HepG2 (cell line): Measurements from ENCODE around the gene SMKR1. TPM values are rescaled to one million over a fixed set of nuclear protein-coding genes. Genes with fewer than 3 reads are reported as not detected.

Experiments used
- ATAC-seq: fragments of 200-7000 bp; cut with Tn5 transposase; 3 replicates; pipeline ENCODE4 v1.9.1; 2020; ENCODE audit warnings: mild to moderate bottlenecking, moderate library complexity
- BruUV-seq: library from RNA; stranded (reverse); fragments of 400-500 nt; replicated peaks from 2 replicates; lab custom pipeline; 2021; lab: Mats Ljungman, UMichigan
- CTCF ChIA-PET: fragments of 300-600 bp; formaldehyde crosslinking; extraction: SDS; loops from one replicate; lab custom pipeline; 2021; ENCODE audit warnings: low total read pairs, inconsistent platforms, low intra/inter-chr PET ratio; lab: Yijun Ruan, JAX
- POLR2A ChIA-PET: fragments of 350-600 bp; sonication (Branson Sonifier 250); formaldehyde crosslinking; loops from one replicate; lab custom pipeline; 2020; ENCODE audit warnings: antibody characterized with exemption, inconsistent platforms; lab: Yijun Ruan, JAX
- DNase-seq: peaks from one replicate; pipeline ENCODE4 v3.0.0-alpha.2; 2015; ENCODE audit warnings: low spot score
- FAIRE-seq: peaks from 3 replicates; lab custom pipeline; 2011; peaks lifted over from hg19 to GRCh38; lab: Jason Lieb, UNC
- H2AFZ ChIP-seq: one replicate; pipeline ENCODE4 v1.6.1; 2011; ENCODE audit warnings: low read length, inconsistent platforms
- H3K27ac ChIP-seq: fragments of 300-600 bp; 3 replicates; pipeline ENCODE4 v1.8.0; 2011; ENCODE audit warnings: mixed run types, mild to moderate bottlenecking, mixed read lengths, low read length, inconsistent platforms; ENCODE audit not compliant: insufficient read depth; ENCODE audit errors: extremely low read length
- H3K27me3 ChIP-seq, 2 experiments: fragments of 200-600 bp in 1 of 2; 2 replicates in 1 of 2; 3 replicates in 1 of 2; pipeline versions ENCODE4 v1.6.0 to v1.8.0; 2011; ENCODE audit warnings: low read length in 2 of 2, mild to moderate bottlenecking in 2 of 2, moderate library complexity in 2 of 2, inconsistent platforms in 1 of 2; ENCODE audit not compliant: insufficient read depth in 2 of 2, control insufficient read depth in 1 of 2
- H3K36me3 ChIP-seq, 2 experiments: fragments of 200-600 bp in 1 of 2; replicated peaks in 1 of 2; 2 replicates in 1 of 2; 3 replicates in 1 of 2; pipeline versions ENCODE4 v1.5.1 to v1.8.0; 2011; ENCODE audit warnings: low read length in 2 of 2, inconsistent platforms in 1 of 2; ENCODE audit not compliant: insufficient read depth in 2 of 2, control insufficient read depth in 1 of 2
- H3K4me1 ChIP-seq: 2 replicates; pipeline ENCODE4 v1.5.1; 2012; ENCODE audit warnings: low read length, inconsistent platforms; ENCODE audit not compliant: insufficient read depth
- H3K4me2 ChIP-seq: 2 replicates; pipeline ENCODE4 v1.6.0; 2011; ENCODE audit warnings: low read depth, low read length, inconsistent platforms
- H3K4me3 ChIP-seq, 3 experiments: fragments of 200-600 bp in 1 of 3; sonication (generic), shearing (Covaris generic) in 1 of 3; replicated peaks in 1 of 3; 2 replicates each; pipeline ENCODE4 v1.5.1; 2011 to 2016; ENCODE audit warnings: low read length in 3 of 3, inconsistent platforms in 2 of 3, low read depth in 2 of 3, mild to moderate bottlenecking in 2 of 3, control low read depth in 1 of 3, mixed read lengths in 1 of 3; ENCODE audit not compliant: insufficient read depth in 1 of 3
- H3K79me2 ChIP-seq: one replicate; pipeline ENCODE4 v1.6.1; 2011; ENCODE audit warnings: low read length, inconsistent platforms; ENCODE audit not compliant: insufficient read depth
- H3K9ac ChIP-seq: 2 replicates; pipeline ENCODE4 v1.6.0; 2011; ENCODE audit warnings: mild to moderate bottlenecking, low read depth, low read length, inconsistent platforms; ENCODE audit not compliant: insufficient read depth
- H3K9me3 ChIP-seq: 2 replicates; pipeline ENCODE4 v1.5.1; 2012; ENCODE audit warnings: mild to moderate bottlenecking, low read length
- H4K20me1 ChIP-seq: 2 replicates; pipeline ENCODE4 v1.6.0; 2011; ENCODE audit warnings: inconsistent platforms, mild to moderate bottlenecking, low read length, moderate library complexity; ENCODE audit not compliant: insufficient read depth
- AGO2 ChIP-seq: fragments of 200-400 bp; formaldehyde crosslinking; optimal IDR thresholded peaks from 2 replicates; pipeline ENCODE3; 2017; ENCODE audit warnings: mild to moderate bottlenecking, low read depth, low read length, moderate library complexity
- MBNL3 ChIP-seq: fragments of 250-450 bp; sonication (Bioruptor Pico); conservative IDR thresholded peaks from 2 replicates; pipeline ENCODE4 v1.8.0; 2022; ENCODE audit warnings: mild to moderate bottlenecking, inconsistent platforms
- MYC ChIP-seq: sonication (generic); formaldehyde crosslinking; IDR thresholded peaks from 2 replicates; pipeline ENCODE4 v1.9.0; 2021; ENCODE audit warnings: missing genetic modification reagents, borderline replicate concordance
- PHF21A ChIP-seq: sonication (generic); formaldehyde crosslinking; IDR thresholded peaks from 2 replicates; pipeline ENCODE4 v1.5.0; 2020; ENCODE audit warnings: mild to moderate bottlenecking, missing genetic modification reagents
- RARA ChIP-seq: IDR thresholded peaks from 2 replicates; pipeline ENCODE4 v1.6.1; 2016; ENCODE audit warnings: missing genetic modification reagents, missing compliant biosample characterization
- SKI ChIP-seq: fragments of 450-650 bp; IDR thresholded peaks from one replicate; pipeline ENCODE4 v1.6.1; 2018; ENCODE audit warnings: mild to moderate bottlenecking; ENCODE audit not compliant: partially characterized antibody
- SMAD9 ChIP-seq: sonication (generic); formaldehyde crosslinking; IDR thresholded peaks from 2 replicates; pipeline ENCODE4 v1.5.1; 2020; ENCODE audit warnings: mild to moderate bottlenecking, missing genetic modification reagents
- TBX2 ChIP-seq: sonication (generic); formaldehyde crosslinking; IDR thresholded peaks from 2 replicates; pipeline ENCODE4 v1.5.0; 2020; ENCODE audit warnings: missing genetic modification reagents, mild to moderate bottlenecking, borderline replicate concordance
- WIZ ChIP-seq: sonication (generic); formaldehyde crosslinking; IDR thresholded peaks from 2 replicates; pipeline ENCODE4 v1.5.1; 2020; ENCODE audit warnings: mild to moderate bottlenecking, missing genetic modification reagents
- XRCC5 ChIP-seq: fragments of 200-400 bp; formaldehyde crosslinking; optimal IDR thresholded peaks from 2 replicates; pipeline ENCODE3; 2017; ENCODE audit warnings: mild to moderate bottlenecking, low read length
- ZBTB1 ChIP-seq: sonication (generic); formaldehyde crosslinking; IDR thresholded peaks from 2 replicates; pipeline ENCODE4 v1.4.0; 2020; ENCODE audit warnings: missing genetic modification reagents, borderline replicate concordance
- ZFYVE20 ChIP-seq: sonication (generic); formaldehyde crosslinking; IDR thresholded peaks from 2 replicates; pipeline ENCODE4 v1.8.0; 2023; ENCODE audit warnings: low read depth, mild to moderate bottlenecking, moderate library complexity, missing genetic modification reagents, borderline replicate concordance
- ZNF101 ChIP-seq: sonication (generic); formaldehyde crosslinking; IDR thresholded peaks from 2 replicates; pipeline ENCODE4 v1.4.0; 2020; ENCODE audit warnings: mild to moderate bottlenecking, low read depth, missing genetic modification reagents, borderline replicate concordance
- ZNF598 ChIP-seq: sonication (generic); formaldehyde crosslinking; IDR thresholded peaks from 2 replicates; pipeline ENCODE4 v1.5.1; 2020; ENCODE audit warnings: mild to moderate bottlenecking, missing genetic modification reagents, borderline replicate concordance
- ZNF674 ChIP-seq: sonication (generic); formaldehyde crosslinking; IDR thresholded peaks from 2 replicates; pipeline ENCODE4 v1.5.0; 2020; ENCODE audit warnings: low read depth, mild to moderate bottlenecking, missing genetic modification reagents
- ZNF780A ChIP-seq: sonication (generic); formaldehyde crosslinking; IDR thresholded peaks from 2 replicates; pipeline ENCODE4 v1.8.0; 2022; ENCODE audit warnings: mild to moderate bottlenecking, missing genetic modification reagents, moderate library complexity
- WGBS: methylation state at CpG from one replicate; pipeline ENCODE4 v1.1.6; 2017; ENCODE audit warnings: low lambda C conversion rate; 5-methylcytosine and 5-hydroxymethylcytosine counted together
- in situ Hi-C: cut with HindIII; loops from 2 replicates; pipeline ENCODE4 v1.10.0; 2017; ENCODE audit warnings: low pct_unique_long_range_greater_than_20kb; ENCODE audit not compliant: extremely low pct_ligation_motif_present
- intact Hi-C: fragments of 100-400 bp; cut with micrococcal nuclease; formaldehyde crosslinking; loops from one replicate; pipeline ENCODE4 v1.10.0; 2022; ENCODE audit not compliant: unreplicated experiment
- polyA plus RNA-seq, 8 experiments: library from polyadenylated mRNA; depleted of rRNA in 3 of 8; stranded (reverse) in 7 of 8; unstranded in 1 of 8; fragments of >200 nt; fragmentation: Illumina TruSeq in 4 of 8; extraction: Trizol in 4 of 8; gene quantifications; 2 replicates each; pipeline versions ENCODE4 v1.2.1 to v1.2.3, GENCODE V29; 2011 to 2016; ENCODE audit warnings: low read depth in 4 of 8, missing spikeins in 1 of 8, mixed read lengths in 1 of 8; ENCODE audit not compliant: insufficient read depth in 1 of 8
- total RNA-seq, 5 experiments: library from RNA; depleted of rRNA; stranded (reverse); fragments of >200 nt; fragmentation: Illumina TruSeq; extraction: Trizol; gene quantifications; 2 replicates each; pipeline ENCODE4 v1.2.3, GENCODE V29; 2016; ENCODE audit warnings: low read depth in 1 of 5
- TF ChIP-seq, protein P1 (sequence below): IDR thresholded peaks from 2 replicates; pipeline ENCODE4 v1.6.1; 2016; ENCODE audit warnings: mild to moderate bottlenecking
- TF ChIP-seq, protein P2 (sequence below): sonication (generic); formaldehyde crosslinking; IDR thresholded peaks from 2 replicates; pipeline ENCODE4 v1.8.0; 2022; ENCODE audit warnings: mild to moderate bottlenecking, missing genetic modification reagents, moderate library complexity
- TF ChIP-seq, protein P3 (sequence below): conservative IDR thresholded peaks from 2 replicates; pipeline ENCODE4 v1.6.1; 2018; ENCODE audit warnings: missing genetic modification reagents

The SMKR1 gene
- total and polyA plus RNA-seq, 2 of the 13 experiments (the other 11 are each of a cell fraction or from before 2014, with no cell fraction given): 0.07 TPM; not detected in 1

DNA sequence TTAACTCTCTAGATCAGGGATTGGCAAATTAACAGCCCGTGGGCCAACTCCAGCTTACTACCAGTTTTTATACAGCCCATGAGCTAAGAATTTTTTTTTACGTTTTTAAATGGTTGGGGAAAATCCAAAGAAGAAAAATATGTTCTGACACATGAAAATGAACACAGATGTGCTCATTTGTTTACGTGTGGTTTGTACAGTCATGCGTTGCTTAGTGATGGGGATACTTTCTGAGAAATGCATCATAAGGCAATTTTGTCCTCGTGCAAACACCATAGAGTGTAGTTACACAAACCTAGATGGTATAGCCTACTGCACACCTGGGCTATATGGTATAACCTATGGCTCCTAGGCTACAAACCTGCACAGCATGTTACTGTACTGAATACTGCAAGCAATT lies 8.3 kb upstream of the SMKR1 start:
- intact Hi-C loops (no loop called here), in situ Hi-C loops (no loop called here)
- Histone ChIP-seq H3K9me3 (no peaks in the 10 kb centered on the region), H3K4me3 (no peak overlapping the region), H3K27me3 (no peaks in the 10 kb centered on the region), H3K27ac (no peak overlapping the region), H3K36me3 (no peaks in the 10 kb centered on the region), H2AFZ (no peak overlapping the region), H4K20me1 (no peaks in the 10 kb centered on the region), H3K4me1 (peaks cover 25% of the 10 kb centered on the region), H3K9ac (no peak overlapping the region), H3K4me2 (no peak overlapping the region), H3K79me2 (no peaks in the 10 kb centered on the region)
- POLR2A ChIA-PET: no interaction called here
- no peak for FAIRE-seq
- 41% methylated on average over 5 of the region's 5 CpGs for WGBS
- CTCF ChIA-PET: no interaction called here
- BruUV-seq: no TSS peak
- DNase-seq: no peak
- ATAC-seq: no peak
- no peak for TF ChIP-seq SMAD9 (CRISPR knock-in tag)
- no peak for TF ChIP-seq RARA (CRISPR knock-in tag)
- TF ChIP-seq, protein P1, sequence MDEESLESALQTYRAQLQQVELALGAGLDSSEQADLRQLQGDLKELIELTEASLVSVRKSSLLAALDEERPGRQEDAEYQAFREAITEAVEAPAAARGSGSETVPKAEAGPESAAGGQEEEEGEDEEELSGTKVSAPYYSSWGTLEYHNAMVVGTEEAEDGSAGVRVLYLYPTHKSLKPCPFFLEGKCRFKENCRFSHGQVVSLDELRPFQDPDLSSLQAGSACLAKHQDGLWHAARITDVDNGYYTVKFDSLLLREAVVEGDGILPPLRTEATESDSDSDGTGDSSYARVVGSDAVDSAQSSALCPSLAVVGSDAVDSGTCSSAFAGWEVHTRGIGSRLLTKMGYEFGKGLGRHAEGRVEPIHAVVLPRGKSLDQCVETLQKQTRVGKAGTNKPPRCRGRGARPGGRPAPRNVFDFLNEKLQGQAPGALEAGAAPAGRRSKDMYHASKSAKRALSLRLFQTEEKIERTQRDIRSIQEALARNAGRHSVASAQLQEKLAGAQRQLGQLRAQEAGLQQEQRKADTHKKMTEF (CRISPR knock-in tag): no peak
- TF ChIP-seq WIZ (CRISPR knock-in tag): no peak
- TF ChIP-seq, protein P2, sequence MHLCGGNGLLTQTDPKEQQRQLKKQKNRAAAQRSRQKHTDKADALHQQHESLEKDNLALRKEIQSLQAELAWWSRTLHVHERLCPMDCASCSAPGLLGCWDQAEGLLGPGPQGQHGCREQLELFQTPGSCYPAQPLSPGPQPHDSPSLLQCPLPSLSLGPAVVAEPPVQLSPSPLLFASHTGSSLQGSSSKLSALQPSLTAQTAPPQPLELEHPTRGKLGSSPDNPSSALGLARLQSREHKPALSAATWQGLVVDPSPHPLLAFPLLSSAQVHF (CRISPR knock-in tag): no peak
- TF ChIP-seq, protein P3, sequence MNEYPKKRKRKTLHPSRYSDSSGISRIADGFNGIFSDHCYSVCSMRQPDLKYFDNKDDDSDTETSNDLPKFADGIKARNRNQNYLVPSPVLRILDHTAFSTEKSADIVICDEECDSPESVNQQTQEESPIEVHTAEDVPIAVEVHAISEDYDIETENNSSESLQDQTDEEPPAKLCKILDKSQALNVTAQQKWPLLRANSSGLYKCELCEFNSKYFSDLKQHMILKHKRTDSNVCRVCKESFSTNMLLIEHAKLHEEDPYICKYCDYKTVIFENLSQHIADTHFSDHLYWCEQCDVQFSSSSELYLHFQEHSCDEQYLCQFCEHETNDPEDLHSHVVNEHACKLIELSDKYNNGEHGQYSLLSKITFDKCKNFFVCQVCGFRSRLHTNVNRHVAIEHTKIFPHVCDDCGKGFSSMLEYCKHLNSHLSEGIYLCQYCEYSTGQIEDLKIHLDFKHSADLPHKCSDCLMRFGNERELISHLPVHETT (CRISPR knock-in tag): no peak
- TF ChIP-seq MBNL3 (CRISPR knock-in tag): no peak
- no peak for TF ChIP-seq SKI
- no peak for TF ChIP-seq TBX2 (CRISPR knock-in tag)
- TF ChIP-seq XRCC5: no peak
- no peak for TF ChIP-seq ZFYVE20 (CRISPR knock-in tag)
- TF ChIP-seq ZNF101 (CRISPR knock-in tag): no peak
- TF ChIP-seq MYC (CRISPR knock-in tag): no peak
- TF ChIP-seq ZNF780A (CRISPR knock-in tag): no peak
- TF ChIP-seq ZNF674: no peak
- TF ChIP-seq PHF21A (CRISPR knock-in tag): no peak
- TF ChIP-seq ZNF598 (CRISPR knock-in tag): no peak
- TF ChIP-seq AGO2: no peak
- no peak for TF ChIP-seq ZBTB1 (CRISPR knock-in tag)
